ENCODE results near the gene CACNA1B.

Gene CACNA1B

GRCh38 chr9:137924169-137924568 lies 46.6 kb downstream of the CACNA1B start:
- no peak for DNase-seq

- no peak for DNase-seq
Measured at GRCh38 chr9:137924761-137925369, 47.3 kb downstream of the CACNA1B start.

- DNase-seq = no peak
Measured at GRCh38 chr9:137943655-137944054, 66.1 kb downstream of the CACNA1B start.

GRCh38 chr9:137945581-137945980 lies 68.0 kb downstream of the CACNA1B start:
- DNase-seq = no peak

GRCh38 chr9:137946993-137947392 lies 69.4 kb downstream of the CACNA1B start:
- DNase-seq = no peak

- no peak for DNase-seq
Measured at GRCh38 chr9:137948642-137949041, 71.1 kb downstream of the CACNA1B start.

GRCh38 chr9:137949260-137949659 lies 71.7 kb downstream of the CACNA1B start:
- DNase-seq = no peak

- DNase-seq = no peak
Measured at GRCh38 chr9:137951107-137951506, 73.5 kb downstream of the CACNA1B start.

- DNase-seq = no peak
Measured at GRCh38 chr9:137951597-137952490, 74.3 kb downstream of the CACNA1B start.

GRCh38 chr9:137952976-137953666 lies 75.5 kb downstream of the CACNA1B start:
- no peak for DNase-seq

- no peak for DNase-seq
Measured at GRCh38 chr9:137953683-137954438, 76.3 kb downstream of the CACNA1B start.

GRCh38 chr9:137955224-137955570 lies 77.6 kb downstream of the CACNA1B start:
- DNase-seq = no peak

GRCh38 chr9:137955586-137955985 lies 78.0 kb downstream of the CACNA1B start:
- no peak for DNase-seq

GRCh38 chr9:137956039-137956438 lies 78.5 kb downstream of the CACNA1B start:
- no peak for DNase-seq

GRCh38 chr9:137956688-137957385 lies 79.3 kb downstream of the CACNA1B start:
- no peak for DNase-seq

GRCh38 chr9:137959641-137960411 lies 82.2 kb downstream of the CACNA1B start:
- no peak for DNase-seq

- no peak for DNase-seq
Measured at GRCh38 chr9:137960496-137960895, 82.9 kb downstream of the CACNA1B start.

GRCh38 chr9:137963525-137963924 lies 85.9 kb downstream of the CACNA1B start:
- no peak for DNase-seq

GRCh38 chr9:137965177-137965795 lies 87.7 kb downstream of the CACNA1B start:
- no peak for DNase-seq

GRCh38 chr9:137967280-137967953 lies 89.8 kb downstream of the CACNA1B start:
- no peak for DNase-seq

GRCh38 chr9:137968235-137968634 lies 90.7 kb downstream of the CACNA1B start:
- DNase-seq = no peak

All from CD4-positive, alpha-beta T cell treated with Interleukin-15 for 1 hour (primary cell).